GM21825 (cell line): Measurements from ENCODE around the gene KIF27.
"Not testable (repeated sequence)": the region's sequence is repeated elsewhere in the genome, so short reads cannot be mapped to it uniquely, and the experiment has no call there.

Experiments used
- ATAC-seq: cut with Tn5 transposase; IDR thresholded peaks from one replicate; pipeline ENCODE4 v1.9.1; 2021; ENCODE audit warnings: mild to moderate bottlenecking, moderate library complexity; ENCODE audit not compliant: unreplicated experiment

Gene KIF27, protein sequence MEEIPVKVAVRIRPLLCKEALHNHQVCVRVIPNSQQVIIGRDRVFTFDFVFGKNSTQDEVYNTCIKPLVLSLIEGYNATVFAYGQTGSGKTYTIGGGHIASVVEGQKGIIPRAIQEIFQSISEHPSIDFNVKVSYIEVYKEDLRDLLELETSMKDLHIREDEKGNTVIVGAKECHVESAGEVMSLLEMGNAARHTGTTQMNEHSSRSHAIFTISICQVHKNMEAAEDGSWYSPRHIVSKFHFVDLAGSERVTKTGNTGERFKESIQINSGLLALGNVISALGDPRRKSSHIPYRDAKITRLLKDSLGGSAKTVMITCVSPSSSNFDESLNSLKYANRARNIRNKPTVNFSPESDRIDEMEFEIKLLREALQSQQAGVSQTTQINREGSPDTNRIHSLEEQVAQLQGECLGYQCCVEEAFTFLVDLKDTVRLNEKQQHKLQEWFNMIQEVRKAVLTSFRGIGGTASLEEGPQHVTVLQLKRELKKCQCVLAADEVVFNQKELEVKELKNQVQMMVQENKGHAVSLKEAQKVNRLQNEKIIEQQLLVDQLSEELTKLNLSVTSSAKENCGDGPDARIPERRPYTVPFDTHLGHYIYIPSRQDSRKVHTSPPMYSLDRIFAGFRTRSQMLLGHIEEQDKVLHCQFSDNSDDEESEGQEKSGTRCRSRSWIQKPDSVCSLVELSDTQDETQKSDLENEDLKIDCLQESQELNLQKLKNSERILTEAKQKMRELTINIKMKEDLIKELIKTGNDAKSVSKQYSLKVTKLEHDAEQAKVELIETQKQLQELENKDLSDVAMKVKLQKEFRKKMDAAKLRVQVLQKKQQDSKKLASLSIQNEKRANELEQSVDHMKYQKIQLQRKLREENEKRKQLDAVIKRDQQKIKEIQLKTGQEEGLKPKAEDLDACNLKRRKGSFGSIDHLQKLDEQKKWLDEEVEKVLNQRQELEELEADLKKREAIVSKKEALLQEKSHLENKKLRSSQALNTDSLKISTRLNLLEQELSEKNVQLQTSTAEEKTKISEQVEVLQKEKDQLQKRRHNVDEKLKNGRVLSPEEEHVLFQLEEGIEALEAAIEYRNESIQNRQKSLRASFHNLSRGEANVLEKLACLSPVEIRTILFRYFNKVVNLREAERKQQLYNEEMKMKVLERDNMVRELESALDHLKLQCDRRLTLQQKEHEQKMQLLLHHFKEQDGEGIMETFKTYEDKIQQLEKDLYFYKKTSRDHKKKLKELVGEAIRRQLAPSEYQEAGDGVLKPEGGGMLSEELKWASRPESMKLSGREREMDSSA (N-terminal part only)

DNA sequence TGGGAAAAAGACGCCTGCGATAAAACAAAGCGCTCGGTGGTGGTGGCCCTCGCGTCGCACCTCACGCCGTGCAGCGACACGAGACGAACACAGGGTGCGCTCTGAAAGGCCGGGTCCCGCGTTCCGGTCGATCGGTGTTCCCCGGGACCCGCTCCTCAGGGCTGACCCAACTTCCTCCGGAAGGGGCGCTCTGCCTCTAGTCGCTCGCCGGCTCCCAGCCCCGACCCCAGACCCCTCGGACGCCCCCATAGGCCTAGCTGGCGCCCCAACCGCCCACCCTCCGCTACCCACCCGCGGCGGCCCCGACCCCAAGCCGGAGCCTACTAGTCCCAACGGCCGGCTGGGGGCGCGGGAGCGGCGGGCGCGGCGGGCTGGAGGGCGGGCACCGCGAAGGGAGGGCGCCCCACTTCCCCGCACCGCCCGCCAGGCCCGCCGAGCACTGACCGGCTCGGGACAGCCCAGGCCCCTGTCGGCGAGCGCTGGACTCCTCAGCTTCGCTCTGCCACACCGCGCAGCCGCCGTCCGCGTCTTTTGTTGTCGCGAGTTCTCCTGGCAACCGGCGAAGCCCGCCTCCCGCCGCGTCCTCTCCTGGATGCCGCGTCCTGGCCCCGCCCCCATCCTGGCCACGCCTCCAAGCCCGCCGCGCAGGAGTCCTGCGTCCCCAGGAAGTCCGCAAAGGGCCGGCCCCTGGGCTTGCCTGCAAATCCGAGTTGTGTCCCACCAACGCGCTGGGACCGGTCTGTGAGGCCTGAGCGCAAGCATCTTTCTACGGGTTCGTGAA, at the start of gene KIF27:
Gene KIF27, minus strand, starts transcription at position 506 of the 781 bp plus-strand sequence. CDS start 5,841 bp downstream, outside the sequence.
- ATAC-seq: peak; percentile 93

- ATAC-seq: no peak
These were observed 48.4 kb upstream of the KIF27 start for GRCh38 chr9:83969602-83970001.

DNA sequence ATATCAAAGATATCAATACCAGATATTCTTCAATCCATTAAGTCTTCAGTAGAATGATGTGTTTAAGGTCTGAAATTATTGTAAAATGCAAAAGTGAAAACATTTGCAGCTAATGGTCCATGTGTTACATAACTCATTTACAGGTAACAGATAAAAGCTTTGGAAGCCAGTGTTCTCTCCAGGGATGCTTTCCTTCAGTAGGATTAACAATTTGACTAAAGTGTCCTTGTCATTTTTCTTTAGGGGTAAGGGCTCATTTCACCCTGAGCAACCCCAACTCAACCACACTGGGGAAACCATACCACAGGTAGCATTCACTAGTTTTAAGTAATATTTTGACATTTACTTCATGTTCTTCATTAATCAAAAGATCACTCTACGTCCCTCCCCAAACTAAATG, 45.8 kb upstream of the KIF27 start:
- ATAC-seq: no peak

DNA sequence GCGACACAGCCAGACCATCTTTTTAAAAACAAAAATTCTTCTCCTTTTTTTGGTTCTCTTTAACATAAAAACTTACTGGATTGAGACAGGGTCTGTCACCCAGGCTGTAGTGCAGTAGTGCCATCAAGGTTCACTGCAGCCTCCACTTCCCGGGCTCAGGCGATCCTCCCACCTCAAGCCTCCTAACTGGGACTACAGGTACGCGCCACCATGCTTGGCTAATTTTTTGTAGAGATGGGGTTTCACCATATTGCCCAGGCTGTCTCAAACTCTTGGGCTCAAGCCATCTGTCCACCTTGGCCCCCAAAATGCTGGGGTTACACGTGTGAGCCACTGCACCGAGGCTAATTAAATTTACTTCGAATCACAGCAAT, 45.0 kb upstream of the KIF27 start:
- no peak for ATAC-seq

DNA sequence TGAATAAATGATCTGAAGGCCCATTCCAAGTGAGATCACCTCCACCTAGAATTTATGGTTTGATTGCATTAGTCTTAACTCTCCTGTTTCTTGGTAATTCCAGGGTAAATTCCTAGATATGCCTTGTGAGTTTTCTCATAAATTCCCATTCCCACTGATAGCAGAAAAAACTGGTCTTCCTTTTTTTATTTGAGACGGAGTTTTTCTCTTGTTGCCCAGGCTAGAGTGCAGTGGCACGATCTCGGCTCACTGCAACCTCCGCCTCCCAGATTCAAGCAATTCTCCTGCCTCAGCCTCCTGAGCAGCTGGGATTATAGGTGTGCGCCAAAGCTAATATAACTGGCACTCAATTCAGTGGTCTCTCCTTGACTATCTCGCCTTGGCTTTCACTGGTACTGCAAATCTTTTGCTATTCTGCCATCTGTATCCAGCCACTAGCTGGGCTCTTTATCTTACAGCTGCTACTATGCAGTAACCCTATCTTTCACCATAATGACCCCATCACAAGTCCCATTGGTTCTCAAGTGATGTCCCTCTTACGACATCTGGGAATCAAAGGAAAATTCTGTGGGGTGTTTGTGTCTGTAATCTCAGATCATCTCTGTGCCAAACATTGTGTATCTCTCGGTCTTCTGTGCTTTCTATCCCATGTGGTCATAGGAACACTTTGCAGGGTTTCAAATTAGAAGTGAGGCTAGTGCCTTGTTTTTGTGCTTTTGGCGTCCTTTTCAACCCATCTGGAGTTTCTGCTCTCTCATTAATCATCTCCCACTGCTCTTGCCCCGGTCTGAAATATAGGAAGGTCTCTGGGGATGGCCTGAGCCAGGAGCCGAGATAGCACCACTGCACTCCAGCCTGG, 44.3 kb upstream of the KIF27 start:
- ATAC-seq: no peak

DNA sequence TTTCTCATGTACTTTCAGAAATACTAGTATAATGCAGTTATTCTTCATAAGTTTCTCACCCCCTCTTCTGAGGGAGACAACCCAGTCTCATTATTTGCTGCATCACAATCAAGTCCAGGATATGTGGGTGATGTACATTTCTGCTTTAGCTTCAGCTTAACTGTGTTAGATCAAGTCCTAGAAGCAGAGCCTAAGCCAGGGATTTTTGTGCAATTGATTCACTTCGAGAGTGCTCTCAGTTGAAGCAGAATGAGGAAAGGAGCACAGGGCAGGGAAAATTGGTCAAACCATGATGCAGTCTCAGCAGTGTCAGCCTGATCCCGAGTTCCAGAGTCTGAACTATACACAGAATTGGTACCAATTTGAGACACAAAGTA, 43.7 kb upstream of the KIF27 start:
- no peak for ATAC-seq

- no peak for ATAC-seq
These were observed 40.9 kb upstream of the KIF27 start for GRCh38 chr9:83962165-83962564.

GRCh38 chr9:83960991-83961390, 39.8 kb upstream of the KIF27 start:
- ATAC-seq: no peak

- ATAC-seq: no peak
These were observed 37.8 kb upstream of the KIF27 start for GRCh38 chr9:83959061-83959460.

GRCh38 chr9:83957248-83957513, 35.9 kb upstream of the KIF27 start:
- ATAC-seq: no peak

DNA sequence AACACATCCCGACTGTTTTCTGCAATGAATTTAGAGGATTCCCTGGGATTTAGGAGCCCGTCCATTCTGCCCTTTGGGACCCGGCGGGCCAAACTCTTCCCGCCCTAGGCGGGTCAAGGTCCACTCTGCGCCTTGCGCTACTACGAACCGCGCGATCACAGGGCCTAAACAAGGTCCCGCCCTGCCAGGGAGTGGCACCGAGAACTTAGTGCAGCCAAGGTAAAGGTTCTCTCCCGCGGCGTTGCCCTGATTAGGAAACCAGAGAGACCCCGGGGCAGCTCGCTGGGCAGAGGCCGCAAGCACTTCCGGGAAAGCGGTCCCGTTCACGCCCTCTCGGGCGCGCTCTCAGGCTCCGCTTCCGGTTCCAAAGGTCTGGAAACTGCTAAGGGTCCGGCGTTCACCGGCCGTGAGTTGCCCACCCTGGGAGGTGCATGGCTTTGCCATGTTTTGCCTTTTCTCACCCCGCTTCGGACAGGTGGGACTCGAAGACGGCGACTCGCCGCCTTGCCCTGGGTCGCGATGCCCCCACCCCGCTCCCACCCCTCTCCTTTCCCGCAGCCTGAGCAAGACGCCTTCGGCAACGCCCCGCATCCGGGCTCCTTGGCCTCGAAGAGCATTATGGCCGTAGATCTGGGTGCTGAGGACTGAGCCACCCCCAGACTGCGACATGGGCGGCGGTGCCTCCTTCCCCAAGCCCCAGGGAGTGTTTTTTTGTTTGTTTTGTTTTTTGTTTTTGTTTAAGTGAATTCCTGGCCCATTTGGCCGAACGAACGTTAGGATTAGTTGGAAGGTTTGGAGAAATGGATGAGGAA, 35.4 kb upstream of the KIF27 start:
- ATAC-seq: peak; percentile 84

DNA sequence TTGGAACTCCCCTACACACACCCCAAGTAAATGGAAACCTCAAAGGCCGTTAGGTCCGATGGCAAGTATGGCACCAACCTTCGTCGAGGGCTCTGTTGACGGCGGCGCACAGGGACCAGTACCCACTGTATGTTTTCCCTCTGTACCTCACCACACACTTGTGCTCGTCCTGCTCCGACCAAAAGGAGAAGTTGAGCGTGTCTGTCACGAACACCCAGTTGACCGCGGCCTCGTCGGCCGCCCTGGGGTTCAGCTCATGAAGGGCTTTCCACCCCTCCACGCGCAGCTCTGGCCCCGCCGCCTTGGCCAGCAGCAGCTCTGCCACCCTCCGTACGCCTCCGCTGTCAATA, 34.8 kb upstream of the KIF27 start:
- ATAC-seq: peak; percentile 65

DNA sequence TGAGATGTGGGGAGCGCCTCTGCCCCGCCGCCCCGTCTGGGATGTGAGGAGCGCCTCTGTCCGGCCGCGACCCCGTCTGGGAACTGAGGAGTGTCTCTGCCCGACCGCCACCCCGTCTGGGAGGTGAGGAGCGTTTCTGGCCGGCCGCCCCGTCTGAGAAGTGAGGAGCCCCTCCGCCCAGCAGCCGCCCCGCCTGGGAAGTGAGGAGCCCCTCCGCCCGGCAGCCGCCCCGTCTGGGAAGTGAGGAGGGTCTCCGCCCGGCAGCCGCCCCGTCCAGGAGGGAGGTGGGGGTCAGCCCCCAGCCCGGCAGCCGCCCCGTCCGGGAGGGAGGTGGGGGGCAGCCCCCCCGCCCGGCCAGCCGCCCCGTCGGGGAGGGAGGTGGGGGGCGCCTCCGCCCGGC, 26.9 kb upstream of the KIF27 start:
- ATAC-seq: not testable (repeated sequence)

- no peak for ATAC-seq
These were observed 19.5 kb upstream of the KIF27 start for GRCh38 chr9:83940590-83941303.

- no peak for ATAC-seq
These were observed 16.7 kb upstream of the KIF27 start for GRCh38 chr9:83937861-83938455.

GRCh38 chr9:83936523-83936922, 15.3 kb upstream of the KIF27 start:
- no peak for ATAC-seq

- no peak for ATAC-seq
These were observed 14.2 kb upstream of the KIF27 start for GRCh38 chr9:83935276-83935935.
